ACC112 (cell line): ENCODE data around the gene MAPKAPK5.
"Not testable (repeated sequence)": the region's sequence is repeated elsewhere in the genome, so short reads cannot be mapped to it uniquely, and the experiment has no call there.

Experiments
- H2AFZ ChIP-seq: fragments of 200-600 bp; sonication (generic); one replicate; pipeline ENCODE4 v1.6.0; 2017; ENCODE audit warnings: antibody characterized with exemption, low read length; ENCODE audit not compliant: unreplicated experiment
- H3K27ac ChIP-seq: fragments of 200-600 bp; sonication (generic); 2 replicates; pipeline ENCODE4 v1.5.1; 2014; ENCODE audit warnings: low read depth, mild to moderate bottlenecking, antibody characterized with exemption, low read length, moderate library complexity
- H3K27me3 ChIP-seq: fragments of 200-600 bp; sonication (generic); 2 replicates; pipeline ENCODE4 v1.6.1; 2014; ENCODE audit warnings: mild to moderate bottlenecking, antibody characterized with exemption, low read length, moderate library complexity, mixed read lengths; ENCODE audit not compliant: insufficient read depth
- H3K36me3 ChIP-seq: fragments of 200-600 bp; sonication (generic); 2 replicates; pipeline ENCODE4 v1.6.1; 2016; ENCODE audit warnings: mild to moderate bottlenecking, antibody characterized with exemption, low read length, moderate library complexity, mixed read lengths; ENCODE audit not compliant: insufficient read depth
- H3K4me1 ChIP-seq: fragments of 200-600 bp; sonication (generic); one replicate; pipeline ENCODE4 v1.6.1; 2016; ENCODE audit warnings: low read length, mixed read lengths; ENCODE audit not compliant: insufficient read depth, unreplicated experiment, control insufficient read depth
- H3K4me3 ChIP-seq: fragments of 200-600 bp; sonication (generic); 2 replicates; pipeline ENCODE4 v1.5.1; 2014; ENCODE audit warnings: mild to moderate bottlenecking, low read depth, low read length
- H3K79me2 ChIP-seq: fragments of 200-600 bp; sonication (generic); one replicate; pipeline ENCODE4 v1.6.0; 2016; ENCODE audit warnings: low read length; ENCODE audit not compliant: control insufficient read depth, unreplicated experiment, insufficient read depth

The MAPKAPK5 gene

DNA sequence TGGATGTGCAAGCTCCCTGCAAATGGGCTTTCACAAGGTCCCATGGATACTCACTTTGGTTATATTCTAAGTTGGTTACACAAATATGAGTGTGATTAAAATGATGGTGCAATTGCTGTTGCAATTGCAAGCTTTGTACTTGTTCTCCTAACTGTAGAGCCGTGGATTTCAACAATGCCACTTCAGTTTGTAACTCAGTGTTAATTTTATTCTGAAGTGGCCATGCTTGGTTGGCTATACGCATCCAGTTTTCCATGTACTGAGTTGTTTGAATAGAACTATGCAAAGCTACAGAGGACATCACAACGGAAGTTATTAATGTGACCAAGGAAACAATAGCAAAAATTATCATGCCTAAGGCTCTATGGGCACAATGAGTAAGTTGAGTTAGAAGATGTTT lies 25.1 kb upstream of the MAPKAPK5 start:
- not testable (repeated sequence) for H3K36me3 ChIP-seq, H3K4me3 ChIP-seq, H2AFZ ChIP-seq, H3K79me2 ChIP-seq, H3K4me1 ChIP-seq, H3K27ac ChIP-seq
- peaks cover 33% of the 10 kb centered on the region for H3K27me3 ChIP-seq

DNA sequence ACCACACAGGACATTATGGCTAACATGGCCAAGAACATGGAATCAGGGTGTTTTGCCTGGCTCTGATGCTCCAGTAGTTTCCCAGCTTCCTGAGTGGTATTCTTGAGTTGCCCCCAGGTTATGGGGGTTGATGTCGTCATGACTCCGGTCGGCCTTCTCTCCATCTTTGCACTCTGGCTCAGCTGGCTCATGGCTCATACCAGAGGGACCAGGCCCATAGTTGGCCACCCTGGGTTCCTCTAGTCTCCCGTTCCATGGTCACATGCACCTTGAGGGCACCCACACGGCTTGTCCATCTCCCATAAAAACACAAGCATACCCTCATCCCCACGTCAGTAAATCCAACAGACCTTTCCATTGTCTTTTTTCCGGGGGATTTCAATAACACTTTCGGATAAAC lies 23.7 kb upstream of the MAPKAPK5 start:
- no peak overlapping the region for H3K27ac ChIP-seq
- no peak overlapping the region for H2AFZ ChIP-seq
- H3K4me1 ChIP-seq: no peaks in the 10 kb centered on the region
- peaks cover 46% of the 10 kb centered on the region for H3K27me3 ChIP-seq
- no peak overlapping the region for H3K4me3 ChIP-seq
- H3K79me2 ChIP-seq: no peaks in the 10 kb centered on the region
- H3K36me3 ChIP-seq: no peaks in the 10 kb centered on the region

DNA sequence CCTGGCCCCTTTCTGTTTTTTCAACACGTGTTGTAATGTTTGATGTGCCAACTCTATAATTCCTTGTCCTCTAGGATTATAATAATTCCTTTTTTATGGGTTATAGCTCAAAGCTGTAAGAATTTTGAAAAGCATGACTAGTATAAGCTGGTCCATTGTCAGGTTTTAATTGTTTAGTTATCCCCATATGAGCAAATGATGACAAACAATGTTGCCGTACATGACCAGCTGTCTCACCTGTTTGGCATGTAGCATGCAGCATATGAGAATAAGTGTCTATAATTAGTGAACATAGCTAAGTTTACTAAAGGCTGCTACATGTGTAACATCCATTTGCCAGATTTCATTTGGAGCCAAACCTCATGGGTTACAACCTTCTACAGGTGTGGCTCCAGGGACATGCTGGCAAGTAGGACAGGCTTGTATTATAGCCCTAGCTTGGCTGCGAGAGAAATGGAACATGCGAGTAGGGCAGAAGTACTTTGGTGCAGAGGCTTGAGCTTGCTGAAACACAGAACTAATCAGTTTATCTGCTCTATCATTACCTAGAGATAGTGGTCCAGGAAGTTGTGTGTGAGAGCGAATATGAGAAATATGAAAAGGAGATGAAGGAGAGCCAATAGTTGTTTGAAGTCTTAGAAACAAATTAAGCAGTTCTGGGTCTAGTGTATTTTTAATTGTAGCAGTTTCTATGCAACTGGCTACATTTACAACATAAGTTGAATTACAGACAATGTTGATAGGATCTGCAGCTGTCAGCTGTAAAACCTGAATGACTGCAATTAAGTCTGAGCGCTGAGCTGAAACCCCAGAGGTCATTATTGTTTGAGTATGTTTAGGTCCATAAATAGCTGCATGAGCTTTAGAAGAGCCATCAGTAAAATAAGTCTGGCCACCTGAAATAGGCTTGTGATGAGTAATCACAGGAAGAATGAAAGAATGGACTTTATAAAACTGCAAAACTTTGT lies 22.6 kb upstream of the MAPKAPK5 start:
- no peak overlapping the region for H3K4me3 ChIP-seq
- no peak overlapping the region for H2AFZ ChIP-seq
- H3K79me2 ChIP-seq: no peaks in the 10 kb centered on the region
- H3K27ac ChIP-seq: no peak overlapping the region
- no peaks in the 10 kb centered on the region for H3K4me1 ChIP-seq
- H3K27me3 ChIP-seq: peaks cover 54% of the 10 kb centered on the region
- H3K36me3 ChIP-seq: no peaks in the 10 kb centered on the region

DNA sequence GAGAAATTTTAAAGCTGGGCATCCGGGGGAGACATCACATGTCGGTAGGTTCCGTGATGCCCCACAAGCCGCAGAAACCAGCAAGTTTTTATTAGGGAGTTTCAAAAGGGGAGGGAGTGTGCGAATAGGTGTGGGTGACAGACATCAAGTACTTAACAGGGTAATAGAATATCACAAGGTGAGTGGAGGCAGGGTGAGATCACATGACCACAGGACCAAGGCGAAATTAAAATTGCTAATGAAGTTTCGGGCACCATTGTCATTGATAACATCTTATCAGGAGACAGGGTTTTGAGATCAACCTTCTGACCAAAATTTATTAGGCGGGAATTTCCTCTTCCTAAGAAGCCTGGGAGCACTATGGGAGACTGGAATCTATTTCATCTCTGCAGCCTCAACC lies 21.2 kb upstream of the MAPKAPK5 start:
- H3K27me3 ChIP-seq: peaks cover 54% of the 10 kb centered on the region
- not testable (repeated sequence) for H3K36me3 ChIP-seq, H3K4me3 ChIP-seq, H3K4me1 ChIP-seq, H2AFZ ChIP-seq, H3K79me2 ChIP-seq, H3K27ac ChIP-seq

DNA sequence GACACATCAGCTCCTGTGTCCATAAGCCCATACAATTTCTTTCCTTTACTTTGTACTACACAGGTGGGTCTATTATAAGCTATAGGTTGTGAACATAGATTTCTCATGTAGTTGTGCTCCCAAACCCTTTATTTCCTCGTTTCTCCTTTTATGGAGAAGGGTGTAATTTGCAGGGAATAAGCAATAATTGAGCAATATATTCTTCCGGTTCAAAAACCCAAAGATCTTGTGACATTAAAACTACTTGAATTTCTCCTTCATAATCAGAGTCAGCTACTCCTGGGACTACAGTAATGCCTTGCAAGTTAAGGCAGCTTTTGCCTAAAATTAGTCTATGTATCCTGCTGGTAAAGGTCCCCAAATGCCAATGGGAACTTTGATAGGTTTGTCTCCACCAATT lies 19.1 kb upstream of the MAPKAPK5 start:
- H3K36me3 ChIP-seq: no peaks in the 10 kb centered on the region
- H3K27me3 ChIP-seq: peaks cover 49% of the 10 kb centered on the region
- H3K79me2 ChIP-seq: no peaks in the 10 kb centered on the region
- H3K27ac ChIP-seq: no peak overlapping the region
- no peaks in the 10 kb centered on the region for H3K4me1 ChIP-seq
- no peak overlapping the region for H2AFZ ChIP-seq
- H3K4me3 ChIP-seq: no peak overlapping the region

DNA sequence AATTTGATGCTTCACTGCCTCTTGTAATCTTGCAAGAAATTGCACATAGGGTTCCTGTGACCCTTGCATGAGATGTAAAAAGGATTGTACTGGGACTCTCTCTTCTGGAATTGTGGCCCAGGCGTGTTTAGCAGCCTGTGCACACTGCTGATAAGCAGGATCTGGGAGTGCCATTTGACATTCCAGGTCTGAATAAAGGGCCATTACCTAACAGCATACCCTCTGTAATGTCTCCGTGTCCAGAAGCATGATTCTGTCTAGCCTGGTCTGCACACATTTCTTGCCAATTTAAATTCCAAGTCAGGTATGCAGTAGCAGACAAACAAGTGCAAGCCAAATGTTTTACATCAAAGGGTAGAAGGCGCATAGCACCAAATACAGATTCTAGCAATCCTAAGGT lies 18.1 kb upstream of the MAPKAPK5 start:
- Histone ChIP-seq H2AFZ (no peak overlapping the region), H3K4me3 (no peak overlapping the region), H3K36me3 (no peaks in the 10 kb centered on the region), H3K27ac (no peak overlapping the region), H3K27me3 (peaks cover 43% of the 10 kb centered on the region), H3K4me1 (no peaks in the 10 kb centered on the region), H3K79me2 (no peaks in the 10 kb centered on the region)

DNA sequence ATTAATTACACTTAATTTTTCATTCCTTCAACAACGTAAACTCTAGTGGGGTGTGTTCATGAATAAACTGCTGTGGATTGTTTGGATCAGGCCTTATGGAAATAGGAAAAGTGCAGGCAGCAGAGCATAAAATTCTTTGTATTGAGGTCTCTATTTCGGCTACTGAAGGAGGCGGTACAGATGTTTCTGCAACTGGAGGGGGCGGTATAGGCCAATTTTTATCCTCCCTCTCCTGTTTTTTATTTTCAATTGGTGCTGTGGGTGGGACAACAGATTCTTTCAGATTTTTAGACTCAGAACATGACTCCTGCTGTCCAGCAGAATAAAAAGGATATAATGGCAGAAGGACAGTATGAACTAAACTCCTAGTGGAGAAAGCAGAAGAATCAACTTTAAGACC lies 17.7 kb upstream of the MAPKAPK5 start:
- H3K27me3 ChIP-seq: peaks cover 39% of the 10 kb centered on the region
- not testable (repeated sequence) for H3K4me3 ChIP-seq, H3K4me1 ChIP-seq, H2AFZ ChIP-seq, H3K27ac ChIP-seq, H3K36me3 ChIP-seq, H3K79me2 ChIP-seq

DNA sequence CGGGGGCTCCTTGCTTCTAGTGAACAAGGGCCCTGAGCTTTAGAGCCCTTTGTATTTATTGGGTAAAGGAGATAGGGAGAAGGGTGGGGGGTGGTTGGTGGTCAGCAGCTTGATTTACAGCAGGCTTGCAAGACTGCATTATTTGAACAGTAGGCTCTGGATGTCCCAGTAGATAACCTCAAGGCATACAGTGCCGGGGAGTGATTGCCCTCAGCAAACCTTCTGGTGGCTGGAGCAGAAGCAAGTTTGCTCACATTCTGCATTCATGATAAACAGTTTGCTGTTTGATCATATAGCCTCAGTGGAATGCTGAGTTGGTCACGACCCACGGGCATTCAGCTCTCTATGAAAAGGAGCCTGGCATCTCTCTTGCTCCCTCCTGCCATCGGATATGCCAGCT lies 16.5 kb upstream of the MAPKAPK5 start:
- Histone ChIP-seq H2AFZ (no peak overlapping the region), H3K4me1 (no peaks in the 10 kb centered on the region), H3K36me3 (no peaks in the 10 kb centered on the region), H3K4me3 (no peak overlapping the region), H3K27me3 (peaks cover 29% of the 10 kb centered on the region), H3K27ac (no peak overlapping the region), H3K79me2 (no peaks in the 10 kb centered on the region)

DNA sequence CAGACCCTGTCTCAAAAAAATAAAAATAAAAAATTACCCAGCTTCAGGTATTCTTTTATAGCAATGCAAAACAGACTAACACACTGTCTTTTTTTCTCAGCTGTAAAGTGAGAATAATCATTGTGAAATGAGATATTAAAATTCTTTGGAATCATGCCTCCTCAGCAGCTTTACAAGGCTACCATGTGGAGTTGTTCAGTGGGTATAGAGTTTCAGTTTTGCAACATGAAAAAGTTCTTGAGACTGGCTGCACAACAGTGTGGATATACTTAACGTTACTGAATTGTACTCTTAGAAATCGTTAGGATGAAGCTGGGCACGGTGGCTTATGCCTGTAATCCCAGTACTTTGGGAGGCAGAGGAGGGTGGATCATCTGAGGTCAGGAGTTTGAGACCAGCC lies 15.7 kb upstream of the MAPKAPK5 start:
- peaks cover 26% of the 10 kb centered on the region for H3K27me3 ChIP-seq
- no peak overlapping the region for H2AFZ ChIP-seq
- no peaks in the 10 kb centered on the region for H3K4me1 ChIP-seq
- no peak overlapping the region for H3K27ac ChIP-seq
- no peaks in the 10 kb centered on the region for H3K79me2 ChIP-seq
- H3K4me3 ChIP-seq: no peak overlapping the region
- no peaks in the 10 kb centered on the region for H3K36me3 ChIP-seq

DNA sequence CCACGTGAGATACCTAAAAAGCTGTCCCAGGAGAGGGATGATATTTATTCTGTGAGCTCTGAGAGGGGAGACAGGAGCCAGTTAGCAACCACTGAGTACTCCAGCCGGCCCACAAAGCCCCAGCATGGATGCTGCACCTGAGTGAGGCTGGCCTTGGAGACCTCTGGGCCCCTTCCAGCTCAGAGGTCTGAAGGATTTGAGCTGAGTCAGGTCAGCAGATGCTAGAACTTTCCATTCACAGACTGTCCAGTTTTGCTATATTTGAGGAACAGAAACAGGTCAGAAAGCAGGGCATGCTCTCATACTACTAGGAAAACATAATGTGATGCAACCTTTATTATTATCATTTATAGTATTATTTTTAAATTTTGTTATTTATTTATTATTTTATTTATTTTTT lies 15.0 kb upstream of the MAPKAPK5 start:
- H3K27me3 ChIP-seq: peaks cover 19% of the 10 kb centered on the region
- H3K36me3 ChIP-seq: no peaks in the 10 kb centered on the region
- H3K79me2 ChIP-seq: no peaks in the 10 kb centered on the region
- no peaks in the 10 kb centered on the region for H3K4me1 ChIP-seq
- H2AFZ ChIP-seq: no peak overlapping the region
- no peak overlapping the region for H3K4me3 ChIP-seq
- H3K27ac ChIP-seq: no peak overlapping the region

DNA sequence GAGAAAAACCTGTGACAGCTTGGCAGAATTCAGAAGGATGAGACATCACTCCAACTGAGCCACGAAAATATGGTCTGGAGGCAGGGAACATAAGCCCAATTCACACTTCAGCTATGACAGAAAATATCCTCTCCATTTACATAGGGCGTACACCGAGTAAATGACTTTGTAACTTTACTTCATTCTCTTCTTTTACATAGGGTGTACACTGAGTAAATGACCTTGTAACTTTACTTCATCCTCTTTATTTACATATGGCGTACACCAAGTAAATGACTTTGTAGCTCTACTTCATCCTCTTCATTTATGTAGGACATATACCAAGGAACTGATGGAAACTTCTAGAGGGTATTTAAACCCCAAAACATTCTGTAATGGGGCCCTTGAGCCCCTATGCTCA lies 14.1 kb upstream of the MAPKAPK5 start:
- H3K27ac ChIP-seq: no peak overlapping the region
- no peaks in the 10 kb centered on the region for H3K4me1 ChIP-seq
- H3K27me3 ChIP-seq: peaks cover 11% of the 10 kb centered on the region
- H2AFZ ChIP-seq: no peak overlapping the region
- no peaks in the 10 kb centered on the region for H3K79me2 ChIP-seq
- no peaks in the 10 kb centered on the region for H3K36me3 ChIP-seq
- H3K4me3 ChIP-seq: no peak overlapping the region
